Activated T-cell treated with anti-CD3 and anti-CD28 coated beads for 24 hours (primary cell): ENCODE results near the gene TMTC3.
"Not testable (repeated sequence)": the region's sequence is repeated elsewhere in the genome, so short reads cannot be mapped to it uniquely, and the experiment has no call there.

ENCODE experiments used
- DNase-seq: peaks from one replicate; pipeline ENCODE4 v3.0.0-alpha.2; 2020; ENCODE audit warnings: low read depth

TMTC3 gene

GRCh38 chr12:88141774-88142609 is at the start of gene TMTC3, which contains the start of gene CEP290:
Gene TMTC3, plus strand, starts transcription at chr12:88142307. Its CDS starts 6,009 bp downstream, at chr12:88148316.
Gene CEP290, minus strand, starts transcription at chr12:88142088. Its CDS starts 781 bp downstream, at chr12:88141307.
- peak; percentile 89 for DNase-seq

GRCh38 chr12:88092771-88093170 is 49.3 kb upstream of the TMTC3 start:
- DNase-seq: no peak

- DNase-seq: no peak
Measured at GRCh38 chr12:88093573-88093972, 48.5 kb upstream of the TMTC3 start.

GRCh38 chr12:88108021-88108420 is 34.1 kb upstream of the TMTC3 start:
- no peak for DNase-seq

GRCh38 chr12:88111074-88111652 is 30.9 kb upstream of the TMTC3 start:
- DNase-seq: no peak

GRCh38 chr12:88113871-88114270 is 28.2 kb upstream of the TMTC3 start:
- DNase-seq: no peak

GRCh38 chr12:88122666-88123065 is 19.4 kb upstream of the TMTC3 start:
- DNase-seq: no peak

- DNase-seq: no peak
Measured at GRCh38 chr12:88127099-88127498, 15.0 kb upstream of the TMTC3 start.

- no peak for DNase-seq
Measured at GRCh38 chr12:88127855-88128254, 14.3 kb upstream of the TMTC3 start.

GRCh38 chr12:88132392-88132791 is 9.7 kb upstream of the TMTC3 start:
- DNase-seq: no peak

- DNase-seq: not testable (repeated sequence)
Measured at GRCh38 chr12:88133181-88133580, 8.9 kb upstream of the TMTC3 start.

GRCh38 chr12:88139711-88140110 is 2.4 kb upstream of the TMTC3 start:
- not testable (repeated sequence) for DNase-seq

- no peak for DNase-seq
Measured at GRCh38 chr12:88141425-88141773, 708 bp upstream of the TMTC3 start.

- DNase-seq: peak; percentile 16
Measured at GRCh38 chr12:88142610-88142991, 494 bp downstream of the TMTC3 start.

GRCh38 chr12:88144037-88144436 is 1.9 kb downstream of the TMTC3 start:
- DNase-seq: no peak

- DNase-seq: no peak
Measured at GRCh38 chr12:88144546-88145468, 2.7 kb downstream of the TMTC3 start.

GRCh38 chr12:88145567-88146505 is 3.7 kb downstream of the TMTC3 start:
- no peak for DNase-seq

- DNase-seq: no peak
Measured at GRCh38 chr12:88150063-88150462, 8.0 kb downstream of the TMTC3 start.

- DNase-seq: no peak
Measured at GRCh38 chr12:88153959-88154358, 11.9 kb downstream of the TMTC3 start.

GRCh38 chr12:88156075-88156654 is 14.1 kb downstream of the TMTC3 start:
- DNase-seq: no peak

- DNase-seq: no peak
Measured at GRCh38 chr12:88163371-88163770, 21.3 kb downstream of the TMTC3 start.
